ENCODE data around the gene NCS1.

NCS1 gene

DNA sequence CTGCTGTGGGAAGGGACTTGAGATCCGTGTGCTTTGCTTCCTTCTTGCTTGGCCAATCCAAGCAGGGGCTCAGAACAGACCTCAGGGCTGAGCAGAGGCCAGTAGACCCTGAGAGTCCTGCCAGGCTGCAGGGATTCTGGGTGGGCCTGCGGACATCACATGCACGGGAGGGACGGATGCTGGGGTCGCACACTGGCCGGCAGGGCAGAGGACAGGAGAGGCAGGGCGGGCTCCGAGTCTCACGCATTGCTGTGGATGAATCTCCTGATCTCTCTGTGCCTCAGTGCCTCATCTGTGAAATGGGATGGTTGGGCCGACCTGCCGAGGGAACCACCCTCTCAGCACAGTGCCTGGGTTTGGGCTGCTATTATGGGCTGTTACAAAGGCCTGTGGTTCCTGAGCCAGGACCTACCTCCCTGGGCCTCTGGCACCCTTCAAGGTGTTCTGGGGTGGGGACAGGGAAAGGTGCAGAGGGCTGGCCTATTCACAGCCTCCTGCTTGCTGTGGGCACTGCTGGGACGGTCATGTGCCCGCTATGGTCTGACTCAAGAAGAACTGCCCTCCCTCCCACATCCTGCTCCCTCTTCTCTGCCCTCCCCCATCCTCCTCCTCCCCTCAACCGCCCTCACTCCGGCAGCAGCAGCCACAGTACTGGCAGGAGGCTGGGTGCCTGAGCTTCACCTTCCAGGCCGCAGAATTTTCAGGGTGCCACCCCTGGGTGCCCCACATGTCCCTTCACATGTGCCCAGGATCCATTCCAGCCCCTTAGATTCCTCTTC is 43.3 kb downstream of the NCS1 start:
- no peak for DNase-seq

DNA sequence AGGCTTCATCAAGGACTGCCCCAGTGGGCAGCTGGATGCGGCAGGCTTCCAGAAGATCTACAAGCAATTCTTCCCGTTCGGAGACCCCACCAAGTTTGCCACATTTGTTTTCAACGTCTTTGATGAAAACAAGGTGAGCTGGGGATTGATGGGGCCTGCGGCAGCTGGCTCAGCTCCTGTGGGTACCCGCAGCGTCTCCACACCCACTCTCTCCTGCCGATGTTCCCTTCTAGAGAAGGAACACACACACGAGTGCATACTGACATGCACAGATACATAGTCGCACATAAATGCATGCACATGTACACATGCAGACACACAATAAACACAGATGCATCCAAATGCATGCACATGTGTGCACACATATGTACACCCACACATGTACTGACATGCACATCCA is 45.6 kb downstream of the NCS1 start:
- DNase-seq: no peak

DNA sequence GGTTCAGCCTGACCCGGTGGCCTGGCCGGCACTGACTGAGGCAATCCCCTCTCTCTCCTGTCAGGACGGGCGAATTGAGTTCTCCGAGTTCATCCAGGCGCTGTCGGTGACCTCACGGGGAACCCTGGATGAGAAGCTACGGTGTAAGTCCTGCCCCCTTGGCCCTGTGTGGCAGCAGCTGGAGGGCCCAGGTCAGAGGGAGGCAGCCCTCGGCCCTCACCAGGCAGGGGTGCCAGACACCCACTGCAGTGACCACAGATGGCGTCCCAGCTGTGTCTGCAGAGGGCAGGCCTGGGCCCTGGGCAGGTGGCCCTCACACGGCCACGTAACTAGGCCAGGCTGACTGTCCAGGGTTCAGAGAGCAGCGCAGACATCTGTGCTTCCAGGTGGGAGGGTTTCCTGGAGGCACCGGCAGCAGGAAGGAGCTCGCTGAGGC is 47.5 kb downstream of the NCS1 start:
- DNase-seq: no peak

DNA sequence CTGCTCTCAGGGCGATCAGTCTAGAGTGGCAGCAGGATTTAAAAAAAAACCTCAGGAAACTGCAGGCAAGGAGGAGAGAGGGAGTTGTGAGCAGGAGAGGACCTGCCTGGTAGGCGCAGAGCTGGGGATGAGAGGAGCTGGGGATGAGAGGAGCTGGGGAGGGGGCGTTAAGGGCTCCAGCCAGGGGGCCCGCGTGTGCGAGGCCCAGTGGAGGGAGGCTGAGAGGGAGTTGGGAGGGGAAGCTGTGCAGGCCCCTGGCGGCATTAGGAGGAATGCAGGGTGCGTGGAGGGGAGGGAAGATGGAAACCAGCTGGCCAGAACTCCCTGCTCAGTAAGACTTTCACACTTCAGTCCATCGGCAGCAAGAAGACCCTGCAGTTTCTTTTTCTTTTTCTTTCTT is 48.1 kb downstream of the NCS1 start:
- DNase-seq: no peak

DNA sequence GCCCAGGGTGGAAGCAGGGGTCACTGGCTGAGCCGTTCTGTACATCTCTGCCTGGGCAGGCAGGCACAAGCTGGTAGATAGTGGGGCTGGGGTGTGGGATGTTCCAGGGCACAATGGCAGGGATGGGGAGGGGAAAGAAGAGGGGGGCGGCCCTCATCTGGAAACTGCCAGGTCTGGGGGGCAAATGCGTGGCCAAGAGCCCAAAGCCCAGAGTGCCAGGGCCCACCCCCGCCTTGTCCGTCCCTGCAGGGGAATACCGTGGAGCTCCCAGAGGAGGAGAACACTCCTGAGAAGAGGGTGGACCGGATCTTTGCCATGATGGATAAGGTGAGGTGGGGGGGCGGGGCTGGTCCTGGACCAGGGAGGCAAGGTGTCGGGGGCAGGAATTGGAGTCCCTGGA is 50.6 kb downstream of the NCS1 start:
- no peak for DNase-seq

DNA sequence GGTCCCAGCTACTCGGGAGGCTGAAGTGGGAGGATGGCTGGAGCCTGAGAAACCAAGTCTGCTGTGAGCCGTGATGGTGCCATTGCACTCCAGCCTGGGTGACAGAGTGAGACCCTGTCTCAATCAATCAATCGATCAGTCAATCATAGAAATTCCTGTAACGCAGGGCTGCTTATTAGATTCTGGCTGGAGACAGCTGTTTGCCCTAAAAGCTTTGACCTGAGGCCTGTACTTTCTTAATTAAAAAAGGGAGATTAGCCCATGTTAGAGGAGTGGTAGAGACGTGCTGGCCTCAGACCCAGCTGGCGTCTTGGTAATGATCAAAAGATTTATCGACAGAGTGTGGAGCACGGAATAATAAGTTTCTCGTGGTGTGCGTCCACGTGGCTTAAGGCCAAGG is 52.9 kb downstream of the NCS1 start:
- no peak for DNase-seq

DNA sequence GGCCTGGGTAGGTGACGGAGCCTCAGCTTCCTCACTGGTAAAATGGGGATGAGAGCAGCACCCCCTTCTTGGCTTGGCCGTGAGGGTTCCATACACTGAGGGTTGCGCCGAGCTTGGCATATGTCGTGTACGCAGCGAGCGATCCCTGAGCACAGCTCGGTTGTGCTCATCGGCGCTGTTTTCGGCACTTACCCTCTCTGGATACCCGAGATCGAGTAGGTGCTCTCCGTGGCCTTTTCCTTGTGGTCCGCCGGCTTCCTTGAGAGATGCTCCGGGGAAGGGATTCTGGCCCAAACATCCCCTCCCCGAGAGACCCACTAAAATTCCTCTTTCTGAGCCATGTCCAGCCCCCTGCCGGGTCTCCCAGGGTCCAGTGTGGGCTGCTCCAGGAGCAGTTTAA is 53.4 kb downstream of the NCS1 start:
- no peak for DNase-seq

DNA sequence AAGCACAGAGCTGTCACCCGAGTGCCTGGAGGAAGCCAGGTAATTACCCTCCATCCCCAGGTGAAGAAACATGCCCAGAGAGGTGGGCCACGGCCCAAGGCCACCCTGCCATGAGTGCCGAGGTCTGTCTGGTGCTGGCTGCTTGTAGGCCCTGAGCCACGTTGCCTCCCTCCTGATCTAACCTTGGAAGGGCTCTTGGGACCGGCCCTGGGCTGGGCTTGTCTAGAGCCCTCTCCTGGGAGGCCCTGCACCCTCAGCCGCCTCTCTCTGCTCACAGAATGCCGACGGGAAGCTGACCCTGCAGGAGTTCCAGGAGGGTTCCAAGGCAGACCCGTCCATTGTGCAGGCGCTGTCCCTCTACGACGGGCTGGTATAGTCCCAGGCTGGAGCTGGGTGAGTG is 53.9 kb downstream of the NCS1 start:
- no peak for DNase-seq

DNA sequence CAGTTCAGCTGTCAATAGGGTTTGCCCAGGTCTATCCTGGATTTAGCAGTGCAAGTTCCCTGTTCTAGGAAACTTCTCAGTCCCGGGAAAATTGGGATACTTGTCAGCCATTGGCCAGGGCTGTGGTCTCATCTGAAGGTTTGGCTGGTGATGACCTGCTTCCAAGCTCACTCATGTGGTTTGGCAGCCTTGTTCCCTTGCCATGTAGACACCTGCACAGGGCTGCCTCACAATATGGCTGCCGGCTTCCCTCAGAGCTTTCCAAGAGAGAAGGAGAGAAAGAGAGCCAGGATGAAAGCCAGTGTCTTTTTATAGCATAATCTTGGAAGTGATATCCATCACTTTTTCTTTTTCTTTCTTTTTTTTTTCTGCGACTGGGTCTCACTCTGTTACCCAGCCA is 55.6 kb downstream of the NCS1 start:
- no peak for DNase-seq

DNA sequence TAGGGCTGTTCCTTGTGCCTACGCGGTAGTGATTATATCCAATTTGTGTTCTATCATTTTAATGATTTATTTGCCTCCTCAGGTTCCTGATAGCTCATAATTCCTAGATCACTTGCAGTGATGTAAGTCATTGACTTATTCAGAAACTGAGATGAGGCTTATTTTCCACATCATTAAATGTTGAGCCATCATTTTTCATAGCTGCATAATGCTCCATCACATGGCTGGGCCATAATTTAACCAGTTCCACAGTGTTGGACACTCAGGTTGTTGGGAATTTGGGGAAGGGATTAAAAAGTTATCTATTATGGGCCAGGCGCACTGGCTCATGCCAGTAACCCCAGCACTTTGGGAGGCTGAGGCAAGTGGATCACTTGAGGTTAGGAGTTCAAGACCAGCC is 57.6 kb downstream of the NCS1 start:
- no peak for DNase-seq

DNA sequence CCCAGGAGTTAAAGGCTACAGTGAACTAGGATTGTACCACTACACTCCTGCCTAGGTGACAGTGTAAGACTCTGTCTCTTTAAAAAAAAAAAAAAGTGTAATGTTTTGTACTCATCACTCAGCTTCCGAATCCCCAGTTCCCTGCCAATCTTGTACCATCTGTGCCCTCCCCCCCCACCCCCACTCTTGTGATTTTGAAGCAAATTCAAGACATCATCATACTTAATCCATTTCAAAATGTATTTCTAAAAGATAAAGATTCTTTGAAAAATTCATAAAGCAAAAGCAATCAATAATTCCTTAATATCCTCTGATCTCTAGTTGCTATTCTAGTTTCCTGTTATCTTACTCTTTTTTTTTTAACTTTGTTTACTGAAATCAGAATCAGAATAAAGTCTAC is 58.4 kb downstream of the NCS1 start:
- no peak for DNase-seq

DNA sequence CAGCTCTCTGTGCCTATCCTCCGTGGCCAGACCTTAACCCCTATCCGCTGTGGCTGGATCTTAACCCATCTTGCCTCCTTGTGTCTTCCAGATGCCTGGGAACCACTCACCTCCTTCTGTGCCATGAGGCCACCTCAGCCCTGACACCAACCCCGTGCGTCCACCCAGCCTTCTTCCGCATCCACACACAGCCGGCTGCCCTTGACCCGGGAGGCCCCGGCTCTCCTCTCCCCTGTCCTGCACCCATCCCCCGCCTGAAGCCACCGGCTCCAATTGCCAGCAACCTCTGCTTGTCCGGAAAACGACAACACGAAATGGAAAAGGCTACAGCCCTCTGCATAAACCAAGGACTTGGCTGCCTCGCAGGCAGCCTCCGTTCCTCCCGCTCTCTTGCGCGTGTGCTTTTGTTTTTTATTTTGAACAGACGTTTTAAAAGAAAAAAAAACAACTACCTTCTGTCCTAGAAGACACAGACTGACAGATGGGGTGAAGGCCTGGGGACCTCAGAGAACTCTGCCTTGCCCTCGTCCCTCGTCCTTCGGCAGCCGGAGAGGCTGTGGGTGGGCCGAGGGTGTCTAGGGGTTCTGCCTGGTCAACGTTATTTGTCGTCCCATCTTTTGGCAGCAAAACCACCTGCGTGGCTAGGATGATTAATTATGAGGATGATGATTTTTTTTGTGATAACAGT is 60.8 kb downstream of the NCS1 start:
- no peak for DNase-seq

DNA sequence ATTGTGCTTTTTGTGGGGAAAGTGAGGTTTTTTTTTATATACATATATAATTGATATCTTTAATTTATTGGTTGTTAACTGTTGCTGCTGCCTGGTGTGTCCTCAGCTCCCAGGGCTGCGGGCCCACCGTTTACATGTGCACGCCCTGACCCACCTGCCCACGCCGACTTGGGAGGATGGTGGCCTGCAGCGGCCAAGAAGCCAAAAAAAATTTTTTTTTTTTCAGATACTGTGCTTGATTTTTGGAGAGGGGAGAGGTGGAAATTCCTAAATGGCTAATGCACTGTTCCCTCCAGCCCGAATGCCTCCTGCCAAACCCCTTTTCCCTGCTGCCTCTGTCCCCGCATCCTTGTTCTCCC is 61.4 kb downstream of the NCS1 start:
- no peak for DNase-seq

DNA sequence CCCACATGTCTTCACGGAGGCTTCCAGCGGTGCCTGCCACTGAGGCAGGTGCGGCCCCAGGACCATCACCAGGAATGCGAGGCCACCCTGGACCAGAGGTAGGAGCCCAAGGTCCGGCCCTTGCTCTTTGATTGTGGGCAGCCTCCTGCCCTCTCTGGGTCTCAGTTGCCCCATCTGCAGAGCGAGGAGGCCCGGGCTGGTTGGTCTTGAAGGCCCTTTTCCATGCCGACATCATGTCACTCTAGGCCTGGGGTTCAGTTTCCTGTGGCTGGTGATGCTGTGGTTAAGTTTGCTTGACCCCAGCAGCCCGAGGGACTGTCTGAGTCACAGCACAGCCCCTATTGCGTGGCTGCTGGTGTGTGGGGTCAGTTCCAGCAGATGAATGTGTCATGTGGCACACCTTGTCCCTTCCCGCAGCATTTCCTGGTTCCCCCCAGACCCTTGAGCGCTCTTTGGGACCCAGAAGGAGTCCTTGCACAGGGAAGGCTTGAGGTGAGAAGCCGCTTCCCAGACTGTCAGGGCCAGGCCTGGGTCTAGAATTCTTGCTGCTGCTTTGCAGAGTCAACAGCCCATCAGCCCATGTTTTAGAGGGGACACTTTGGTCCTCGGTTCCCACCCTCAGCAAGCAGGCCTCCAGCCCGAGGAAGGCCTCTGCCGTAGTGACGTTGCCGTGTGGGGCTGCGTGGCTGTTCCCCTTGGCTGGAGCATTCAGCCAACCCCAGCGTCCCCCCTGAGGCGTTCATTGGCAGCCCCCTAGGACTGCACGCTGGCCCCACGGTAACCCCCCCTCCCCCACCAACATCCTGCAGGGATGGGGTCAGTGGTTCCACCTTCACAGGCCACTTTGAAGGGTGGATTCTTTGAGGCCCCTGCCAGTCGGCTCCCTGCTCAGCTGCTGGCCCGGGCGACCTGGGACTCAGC is 62.4 kb downstream of the NCS1 start:
- DNase-seq: no peak

DNA sequence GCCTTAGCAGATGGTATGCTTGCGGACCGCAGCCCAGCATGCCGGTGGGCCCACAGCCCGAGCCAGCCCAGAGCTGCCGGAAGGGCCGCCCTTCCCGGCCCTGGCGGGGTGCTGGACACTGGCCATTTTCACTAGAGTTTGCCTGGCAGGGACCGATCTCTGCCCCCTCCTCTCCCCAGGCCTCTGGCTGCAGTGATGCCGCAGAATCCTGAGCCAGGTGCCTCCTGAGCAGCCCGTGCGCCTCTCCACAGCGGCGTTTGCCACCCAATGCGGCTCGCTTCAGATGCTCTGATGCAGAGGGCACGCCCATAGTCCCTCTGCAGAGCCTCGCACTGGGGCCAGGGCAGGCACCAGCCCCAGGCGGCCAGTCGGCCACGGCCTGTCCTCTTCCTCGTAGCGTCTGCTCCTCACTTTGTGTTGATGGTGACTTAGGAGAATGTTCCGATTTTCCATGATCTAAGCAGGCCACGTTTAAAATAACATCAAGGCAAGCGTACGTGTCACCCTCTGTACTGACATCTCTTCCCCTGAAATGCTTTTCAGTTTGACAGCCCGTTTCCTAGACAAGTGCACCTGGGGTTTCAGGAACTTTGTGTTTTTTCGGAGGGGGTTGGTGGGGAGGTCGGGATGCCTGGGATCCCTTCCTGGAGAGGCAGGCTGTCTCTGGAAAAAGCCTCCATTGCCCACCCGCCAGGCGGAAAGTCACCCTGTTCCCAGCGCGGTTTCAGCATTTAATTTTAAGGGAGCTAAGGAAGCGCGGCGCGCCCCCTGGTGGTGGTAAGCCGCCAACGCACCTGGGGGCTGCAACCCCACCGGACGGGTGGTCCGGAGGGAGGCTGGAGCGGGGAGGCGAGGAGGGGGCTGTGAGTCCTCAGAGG is 63.6 kb downstream of the NCS1 start:
- peak; percentile 33 for DNase-seq

DNA sequence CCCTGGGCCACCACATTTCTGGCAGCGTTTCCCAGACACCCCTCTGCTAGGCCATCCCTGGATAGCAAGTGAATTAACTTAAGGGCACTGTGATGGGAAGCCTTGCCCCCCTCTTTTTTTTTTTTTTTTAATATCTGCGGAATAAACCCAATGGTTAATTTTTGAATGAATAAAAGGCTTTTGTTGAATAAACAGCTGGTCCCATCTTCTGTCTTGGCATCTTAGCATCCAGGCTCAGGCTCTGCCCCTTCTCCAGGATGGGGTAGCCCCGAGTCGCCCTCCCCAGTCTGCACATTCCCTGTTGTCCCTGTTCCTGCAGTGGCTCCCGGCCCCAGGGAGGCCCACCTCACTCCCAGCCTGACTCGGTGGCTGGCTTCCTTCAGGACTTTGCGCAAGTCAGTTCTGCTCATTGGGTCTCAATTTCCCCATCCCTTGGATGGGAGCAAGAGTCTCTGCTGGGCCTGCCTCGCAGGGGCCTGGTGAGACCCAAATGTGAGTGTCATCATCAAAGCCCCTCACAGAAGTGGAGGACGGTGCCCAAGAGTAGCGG is 64.3 kb downstream of the NCS1 start:
- no peak for DNase-seq

DNA sequence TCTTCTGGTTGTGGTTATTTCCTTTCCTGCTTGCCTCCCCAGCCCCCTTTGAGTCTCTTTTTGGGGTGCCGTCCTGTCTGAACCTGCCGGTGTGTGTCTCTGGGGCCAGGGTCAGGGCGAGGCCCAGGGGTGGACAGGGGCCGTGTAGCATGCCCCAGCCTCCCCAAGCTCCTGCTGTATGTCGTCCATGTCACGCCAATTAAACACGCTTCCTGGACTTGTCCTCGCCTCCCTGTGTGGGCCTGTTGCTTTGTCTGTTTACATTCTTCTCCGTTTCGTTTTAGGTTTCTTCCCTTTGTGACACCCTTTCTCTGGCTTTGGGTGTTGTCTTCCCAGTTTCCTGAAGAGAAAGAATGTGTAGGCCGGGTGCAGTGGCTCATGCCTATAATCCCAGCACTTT is 64.9 kb downstream of the NCS1 start:
- DNase-seq: no peak

DNA sequence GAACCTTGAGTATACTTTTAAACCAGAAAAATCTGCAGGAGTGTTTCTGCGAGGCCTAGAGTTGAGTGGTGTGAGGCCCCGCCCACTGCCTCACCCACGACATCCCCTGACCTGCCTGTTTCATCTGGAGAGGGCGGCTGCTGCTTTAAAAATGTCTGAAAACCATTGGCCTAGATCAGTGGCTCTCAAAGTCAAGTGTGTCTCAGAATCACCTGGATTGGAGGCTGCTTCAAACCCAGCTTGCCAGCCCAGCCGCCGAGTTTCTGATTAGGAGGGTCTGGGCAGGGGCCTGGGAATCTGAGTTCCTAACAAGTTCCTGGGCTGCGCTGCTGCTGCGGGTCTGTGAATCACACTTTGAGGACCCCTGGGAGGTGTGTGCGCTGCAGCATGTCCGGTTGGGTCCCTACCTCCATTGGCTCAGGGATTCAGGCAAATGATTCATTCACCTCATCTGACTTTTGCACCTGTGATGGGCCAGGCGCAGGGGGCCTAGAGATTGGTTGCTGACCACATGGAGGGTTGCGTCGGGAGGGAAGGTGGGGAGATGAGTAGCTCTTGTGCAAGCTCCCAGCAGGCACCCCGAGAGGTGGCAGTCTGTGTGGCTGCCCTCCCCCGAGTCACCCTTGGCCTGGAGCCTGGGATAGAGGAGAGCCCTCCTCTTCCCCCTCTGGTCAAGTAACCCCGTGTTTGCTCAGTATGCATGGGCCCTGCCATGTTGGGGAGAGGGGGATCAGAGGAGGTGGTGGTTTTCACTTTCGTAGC is 65.7 kb downstream of the NCS1 start:
- DNase-seq: no peak

DNA sequence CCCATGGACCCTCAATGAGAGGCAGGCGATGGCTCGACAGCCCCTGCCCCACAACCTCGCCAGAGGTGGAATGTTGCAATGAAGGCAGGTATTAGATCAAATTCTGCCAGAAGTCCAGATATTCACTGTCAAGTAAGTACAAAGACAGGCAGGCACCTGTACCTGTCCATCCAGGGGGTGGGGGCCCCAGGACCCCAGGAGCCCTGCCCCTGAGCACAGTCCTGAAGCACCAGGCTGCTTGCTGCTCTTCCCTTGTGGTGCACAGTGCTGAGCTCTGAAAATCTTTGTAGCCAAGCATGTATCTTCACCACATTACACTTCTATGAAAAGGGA is 67.1 kb downstream of the NCS1 start:
- DNase-seq: no peak

DNA sequence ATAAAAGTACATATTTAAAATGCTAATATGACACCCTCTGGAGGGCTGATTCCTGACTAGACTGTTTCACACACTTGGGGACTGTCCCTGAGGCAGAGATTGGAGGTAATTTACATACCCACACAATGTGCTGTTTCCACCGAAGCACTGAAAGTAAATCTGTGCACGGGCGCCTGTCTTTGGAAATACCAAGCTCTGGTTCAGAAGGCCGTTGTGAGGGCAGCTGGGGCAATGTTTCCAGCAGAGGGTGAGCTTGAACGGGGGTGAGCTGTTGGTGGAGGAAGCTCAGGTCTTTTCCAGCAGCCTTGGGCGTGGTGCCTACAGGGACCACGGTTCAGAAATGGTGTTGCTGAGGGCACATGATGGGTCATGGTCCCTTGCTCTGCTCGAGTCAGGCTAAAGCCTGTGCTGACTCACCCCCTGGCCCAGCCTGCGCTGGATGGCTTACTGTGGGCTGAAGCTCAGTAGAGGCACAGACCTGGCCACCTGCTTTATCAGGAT is 67.6 kb downstream of the NCS1 start:
- DNase-seq: no peak

DNA sequence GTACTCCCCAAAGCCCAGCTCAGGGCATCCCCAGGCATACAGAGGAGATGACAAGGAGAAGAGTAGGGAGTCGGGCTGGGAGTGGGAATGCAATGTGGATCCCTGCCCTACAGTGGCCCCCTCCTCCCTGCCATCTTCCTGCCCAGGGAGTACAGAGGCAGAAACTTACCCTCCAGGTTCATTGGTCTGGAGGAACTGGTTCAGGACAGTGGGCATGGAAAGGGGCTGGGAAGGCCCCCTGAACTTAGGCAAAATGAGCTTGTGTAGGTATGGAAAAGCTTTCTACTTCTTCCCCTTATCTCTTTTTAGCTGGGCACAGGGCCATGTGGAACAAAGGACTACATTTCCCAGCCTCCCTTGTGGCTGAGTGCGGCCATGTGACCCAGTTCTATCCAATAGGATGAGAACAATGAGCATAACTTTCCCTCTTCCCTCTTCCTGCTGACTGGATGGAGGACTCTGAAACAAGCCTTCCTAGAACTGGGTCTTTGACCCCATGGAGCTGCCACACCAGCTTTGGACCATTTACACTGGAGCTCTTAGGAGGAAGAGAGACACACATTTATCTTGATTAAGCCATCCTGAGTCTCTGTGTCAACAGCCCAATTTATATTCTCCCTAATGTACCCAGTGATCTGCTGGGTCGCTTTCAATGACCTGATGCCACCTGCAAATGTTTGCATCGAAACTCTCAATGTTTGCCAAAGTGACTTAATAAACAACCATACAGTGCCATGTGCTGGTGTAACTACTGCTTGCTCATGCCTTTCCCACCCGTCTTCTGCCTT is 68.4 kb downstream of the NCS1 start:
- DNase-seq: peak; percentile 22
